HEK293 (cell line): Measurements from ENCODE around the gene GARIN5B.
A peak's percentile ranks its signal among the peaks of the same experiment; 100 is the strongest.

Source experiments
- CTCF ChIA-PET: fragments of 350-600 bp; formaldehyde crosslinking; extraction: SDS; loops from one replicate; lab custom pipeline; 2021; ENCODE audit warnings: antibody characterized with exemption; lab: Yijun Ruan, JAX
- POLR2A ChIA-PET: fragments of 300-600 bp; formaldehyde crosslinking; extraction: SDS; loops from one replicate; lab custom pipeline; 2020; ENCODE audit warnings: antibody characterized with exemption, inconsistent platforms; lab: Yijun Ruan, JAX
- H3K27ac ChIP-seq: fragments of 200-500 bp; sonication (Bioruptor generic); 2 replicates; pipeline ENCODE4 v1.5.1; 2014; ENCODE audit warnings: low read depth, low read length, control low read depth, inconsistent platforms; ENCODE audit errors: extremely low read depth
- H3K36me3 ChIP-seq, 2 experiments: fragments of 200-500 bp in 1 of 2; sonication (Bioruptor generic) in 1 of 2; 1 replicate in 1 of 2; 2 replicates in 1 of 2; pipeline ENCODE4 v1.5.1; 2014 to 2017; ENCODE audit warnings: inconsistent platforms in 2 of 2, low read length in 2 of 2; ENCODE audit not compliant: control insufficient read depth in 2 of 2, insufficient read depth in 1 of 2
- H3K4me1 ChIP-seq: fragments of 200-500 bp; sonication (Bioruptor generic); 2 replicates; pipeline ENCODE4 v1.5.1; 2014; ENCODE audit warnings: mild to moderate bottlenecking, low read length, inconsistent platforms; ENCODE audit not compliant: control insufficient read depth, insufficient read depth
- H3K4me3 ChIP-seq: 2 replicates; pipeline ENCODE4 v1.5.1; 2011; ENCODE audit warnings: low read depth, mild to moderate bottlenecking, control low read depth, low read length, moderate library complexity
- H3K9me3 ChIP-seq: fragments of 200-500 bp; sonication (Bioruptor generic); 2 replicates; pipeline ENCODE4 v1.5.1; 2014; ENCODE audit warnings: low read depth, low read length, inconsistent platforms; ENCODE audit not compliant: control insufficient read depth, insufficient read depth
- BCL11B ChIP-seq: fragments of 450-650 bp; formaldehyde crosslinking; IDR thresholded peaks from 2 replicates; pipeline ENCODE4 v1.5.1; 2016; ENCODE audit warnings: low read depth, missing biosample characterization, missing genetic modification characterization
- BCL6B ChIP-seq: fragments of 450-650 bp; formaldehyde crosslinking; IDR thresholded peaks from 2 replicates; pipeline ENCODE4 v1.5.1; 2017; ENCODE audit warnings: missing biosample characterization, missing genetic modification characterization
- EGR2 ChIP-seq: fragments of 450-650 bp; formaldehyde crosslinking; IDR thresholded peaks from 2 replicates; pipeline ENCODE4 v1.5.1; 2016; ENCODE audit warnings: low read depth, missing biosample characterization, missing genetic modification characterization
- GLIS1 ChIP-seq: fragments of 450-650 bp; formaldehyde crosslinking; IDR thresholded peaks from 2 replicates; pipeline ENCODE4 v1.5.1; 2016; ENCODE audit warnings: missing biosample characterization, missing genetic modification characterization
- HOXA7 ChIP-seq: sonication (generic); formaldehyde crosslinking; IDR thresholded peaks from 2 replicates; pipeline ENCODE4 v1.8.1; 2022; ENCODE audit warnings: missing genetic modification reagents, borderline replicate concordance
- KLF9 ChIP-seq: fragments of 450-650 bp; formaldehyde crosslinking; IDR thresholded peaks from 2 replicates; pipeline ENCODE4 v1.5.1; 2016; ENCODE audit warnings: missing biosample characterization, missing genetic modification characterization, low read depth
- MYNN ChIP-seq: fragments of 450-650 bp; formaldehyde crosslinking; IDR thresholded peaks from 2 replicates; pipeline ENCODE4 v1.5.1; 2016; ENCODE audit warnings: missing biosample characterization, missing genetic modification characterization, borderline replicate concordance
- PRDM1 ChIP-seq: fragments of 450-650 bp; formaldehyde crosslinking; IDR thresholded peaks from 2 replicates; pipeline ENCODE4; 2016; ENCODE audit warnings: missing biosample characterization, missing genetic modification characterization
- TRIM28 ChIP-seq: IDR thresholded peaks from 2 replicates; pipeline ENCODE4 v1.6.1; 2011; ENCODE audit warnings: low read length, control low read depth, borderline replicate concordance
- YY1 ChIP-seq: fragments of 450-650 bp; formaldehyde crosslinking; IDR thresholded peaks from 2 replicates; pipeline ENCODE4 v1.5.1; 2018; ENCODE audit warnings: missing biosample characterization, missing genetic modification characterization
- ZBTB49 ChIP-seq: fragments of 450-650 bp; formaldehyde crosslinking; IDR thresholded peaks from 2 replicates; pipeline ENCODE4 v1.5.1; 2016; ENCODE audit warnings: missing biosample characterization, missing genetic modification characterization, low read depth
- ZFHX2 ChIP-seq: fragments of 450-650 bp; formaldehyde crosslinking; conservative IDR thresholded peaks from 2 replicates; pipeline ENCODE4 v1.5.1; 2016; ENCODE audit warnings: missing biosample characterization, missing genetic modification characterization
- ZIC2 ChIP-seq: fragments of 450-650 bp; formaldehyde crosslinking; IDR thresholded peaks from 2 replicates; pipeline ENCODE4 v1.5.1; 2016; ENCODE audit warnings: missing biosample characterization, missing genetic modification characterization
- ZNF121 ChIP-seq: fragments of 450-650 bp; formaldehyde crosslinking; IDR thresholded peaks from 2 replicates; pipeline ENCODE4 v1.5.1; 2016; ENCODE audit warnings: missing biosample characterization, missing genetic modification characterization
- ZNF138 ChIP-seq: fragments of 450-650 bp; formaldehyde crosslinking; IDR thresholded peaks from 2 replicates; pipeline ENCODE4 v1.5.1; 2016; ENCODE audit warnings: missing biosample characterization, missing genetic modification characterization, borderline replicate concordance
- ZNF140 ChIP-seq: fragments of 450-650 bp; formaldehyde crosslinking; IDR thresholded peaks from 2 replicates; pipeline ENCODE4 v1.5.1; 2016; ENCODE audit warnings: missing biosample characterization, missing genetic modification characterization
- ZNF175 ChIP-seq: fragments of 450-650 bp; formaldehyde crosslinking; IDR thresholded peaks from 2 replicates; pipeline ENCODE4 v1.5.1; 2016; ENCODE audit warnings: missing biosample characterization, missing genetic modification characterization
- ZNF280C ChIP-seq: fragments of 450-650 bp; formaldehyde crosslinking; IDR thresholded peaks from 2 replicates; pipeline ENCODE4 v1.5.1; 2016; ENCODE audit warnings: missing biosample characterization, missing genetic modification characterization
- ZNF488 ChIP-seq: fragments of 450-650 bp; formaldehyde crosslinking; IDR thresholded peaks from 2 replicates; pipeline ENCODE4 v1.5.1; 2016; ENCODE audit warnings: missing biosample characterization, missing genetic modification characterization
- ZNF501 ChIP-seq: fragments of 450-650 bp; formaldehyde crosslinking; IDR thresholded peaks from 2 replicates; pipeline ENCODE4 v1.5.1; 2016; ENCODE audit warnings: missing biosample characterization, missing genetic modification characterization
- ZNF513 ChIP-seq: fragments of 450-650 bp; IDR thresholded peaks from 2 replicates; pipeline ENCODE4 v1.5.1; 2018; ENCODE audit warnings: missing biosample characterization, missing genetic modification characterization
- ZNF514 ChIP-seq: fragments of 450-650 bp; formaldehyde crosslinking; IDR thresholded peaks from 2 replicates; pipeline ENCODE4 v1.5.1; 2016; ENCODE audit warnings: missing biosample characterization, missing genetic modification characterization
- ZNF558 ChIP-seq: fragments of 450-650 bp; formaldehyde crosslinking; IDR thresholded peaks from 2 replicates; pipeline ENCODE4 v1.5.1; 2016; ENCODE audit warnings: missing biosample characterization, missing genetic modification characterization
- ZNF600 ChIP-seq: fragments of 450-650 bp; formaldehyde crosslinking; IDR thresholded peaks from 2 replicates; pipeline ENCODE4 v1.5.1; 2016; ENCODE audit warnings: missing biosample characterization, missing genetic modification characterization
- ZSCAN18 ChIP-seq: fragments of 450-650 bp; formaldehyde crosslinking; IDR thresholded peaks from 2 replicates; pipeline ENCODE4 v1.5.1; 2016; ENCODE audit warnings: missing biosample characterization, missing genetic modification characterization
- ZXDB ChIP-seq: fragments of 450-650 bp; formaldehyde crosslinking; IDR thresholded peaks from 2 replicates; pipeline ENCODE4 v1.5.1; 2016; ENCODE audit warnings: missing biosample characterization, missing genetic modification characterization

Gene GARIN5B

GRCh38 chr19:55392820-55393761 lies 30.0 kb upstream of the GARIN5B start:
- Histone ChIP-seq H3K4me3 (no peak overlapping the region), H3K9me3 (no peaks in the 10 kb centered on the region), H3K4me1 (peaks cover 19% of the 10 kb centered on the region), H3K27ac (no peak overlapping the region), H3K36me3 (peaks cover 8 to 40% of the 10 kb centered on the region in 2 experiments)
- CTCF ChIA-PET = interaction anchor here (0.5 to 3.9 kb wide), 4 partner anchors 25 to 213 kb away, joined by 3 to 14 read pairs (median 6); no protein-coding TSS in a partner anchor
- POLR2A ChIA-PET = interaction anchor here (0.6 to 3.6 kb wide), 11 partner anchors 10 to 209 kb away, joined by 3 to 37 read pairs (median 5); partner anchors contain the start of genes KMT5C, NAT14 and UBE2S
- no peak for TF ChIP-seq YY1 (tag by site-specific recombination)
- TF ChIP-seq ZNF514 (tag by site-specific recombination) = no peak
- no peak for TF ChIP-seq ZNF513
- TF ChIP-seq ZNF280C = no peak
- TF ChIP-seq TRIM28 = no peak
- no peak for TF ChIP-seq MYNN (tag by site-specific recombination)
- TF ChIP-seq PRDM1 = no peak
- no peak for TF ChIP-seq ZXDB (tag by site-specific recombination)
- TF ChIP-seq ZNF140 (tag by site-specific recombination) = no peak
- no peak for TF ChIP-seq ZNF138 (tag by site-specific recombination)
- no peak for TF ChIP-seq ZNF175 (tag by site-specific recombination)
- peak; percentile 72 for TF ChIP-seq ZFHX2 (tag by site-specific recombination)
- no peak for TF ChIP-seq ZNF501 (tag by site-specific recombination)
- peak; percentile 73; the same call in 1 of the 2 replicates for TF ChIP-seq EGR2 (tag by site-specific recombination)
- no peak for TF ChIP-seq ZSCAN18 (tag by site-specific recombination)
- no peak for TF ChIP-seq ZNF121
- no peak for TF ChIP-seq HOXA7 (CRISPR knock-in tag)
- peak; percentile 44; the same call in 1 of the 2 replicates for TF ChIP-seq ZNF600 (tag by site-specific recombination)
- TF ChIP-seq ZNF558 = no peak
- TF ChIP-seq ZBTB49 (tag by site-specific recombination) = no peak
- 0 out of 2 replicates have a peak, but pooled peaks have one; percentile 12 for TF ChIP-seq KLF9 (tag by site-specific recombination)
- no peak for TF ChIP-seq ZNF488 (tag by site-specific recombination)
- peak; percentile 26; the same call in 1 of the 2 replicates for TF ChIP-seq ZIC2
- TF ChIP-seq BCL6B (tag by site-specific recombination) = no peak
- TF ChIP-seq BCL11B = peak; percentile 55; the same call in 1 of the 2 replicates
- peak; percentile 77 for TF ChIP-seq GLIS1 (tag by site-specific recombination)
